Measurements from ENCODE around the gene YPEL1.

GRCh38 chr22:21695430-21696085 is 40.0 kb downstream of the YPEL1 start:
- TF ChIP-seq CTCF (IDR thresholded peaks at IDR 0.05): no peak
- no peak for TF ChIP-seq POLR2AphosphoS5 (IDR thresholded peaks at IDR 0.05)
